GM19395 (cell line): ENCODE results near the gene IGFBP5.

ENCODE experiments used
- ATAC-seq: cut with Tn5 transposase; IDR thresholded peaks from one replicate; pipeline ENCODE4 v1.9.1; 2021; ENCODE audit warnings: mild to moderate bottlenecking, moderate library complexity; ENCODE audit not compliant: unreplicated experiment

Gene IGFBP5

DNA sequence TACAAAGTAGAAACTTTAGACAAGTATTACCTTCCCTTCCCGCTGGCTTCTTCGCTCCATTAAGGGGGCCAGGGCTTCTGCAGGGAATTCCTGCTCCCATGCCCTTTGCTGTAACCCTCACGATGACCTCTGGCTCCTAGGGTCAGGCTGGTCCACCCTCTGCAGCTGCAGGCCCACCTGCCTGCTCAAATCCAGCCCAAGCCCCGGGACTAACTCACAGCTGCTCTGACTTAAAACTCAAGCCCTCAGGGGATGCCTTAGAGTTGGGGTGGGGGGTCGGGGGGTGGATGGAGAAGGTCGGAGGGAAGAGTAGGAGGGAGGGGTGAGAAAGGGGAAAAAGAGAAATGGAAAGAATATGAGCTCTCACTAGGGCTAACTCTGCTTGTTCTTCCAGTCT is 4.9 kb downstream of the IGFBP5 start:
- no peak for ATAC-seq

DNA sequence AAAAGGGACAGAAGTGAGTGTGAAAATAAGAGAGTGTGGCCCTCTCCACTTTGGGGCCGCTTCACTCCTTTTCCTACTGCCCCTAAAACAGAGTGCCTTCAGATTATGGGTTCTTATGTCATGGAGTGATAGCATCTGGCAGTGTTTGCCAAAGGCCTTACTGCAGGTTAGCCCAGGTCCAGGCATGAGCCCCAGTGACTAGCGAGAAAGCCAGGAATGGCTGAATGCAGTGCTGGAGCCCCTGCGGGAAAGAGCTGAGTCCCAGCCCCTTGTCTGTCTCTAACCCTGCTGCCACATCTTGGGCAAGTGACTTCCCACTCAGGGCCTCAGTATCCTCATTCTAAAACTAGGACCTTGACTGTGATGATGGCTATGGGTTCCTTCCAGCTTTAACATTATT is 6.0 kb downstream of the IGFBP5 start:
- no peak for ATAC-seq

GRCh38 chr2:216688731-216689340 is 6.5 kb downstream of the IGFBP5 start:
- ATAC-seq: no peak

- no peak for ATAC-seq
These were observed 7.7 kb downstream of the IGFBP5 start for GRCh38 chr2:216687646-216688045.

- no peak for ATAC-seq
These were observed 8.2 kb downstream of the IGFBP5 start for GRCh38 chr2:216687111-216687510.

GRCh38 chr2:216685327-216685875 is 9.9 kb downstream of the IGFBP5 start:
- no peak for ATAC-seq

DNA sequence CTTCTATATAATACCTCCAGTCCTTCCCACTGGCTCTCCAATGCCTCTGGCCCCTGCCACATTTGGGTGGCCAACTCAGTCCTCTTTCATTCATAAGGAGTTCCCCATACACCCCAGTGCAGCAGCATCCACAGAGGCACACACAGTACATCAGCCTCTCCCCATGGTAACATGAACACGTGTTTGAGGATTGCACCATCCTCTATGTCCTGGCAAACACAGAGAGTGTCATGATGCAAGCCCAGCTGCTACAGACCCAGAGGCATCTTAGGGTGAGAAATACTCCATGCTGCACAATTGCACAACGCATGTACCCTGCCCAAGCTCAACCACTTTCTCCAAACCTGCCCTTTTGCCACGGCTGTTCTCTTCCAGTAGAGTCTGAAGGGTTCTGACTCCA is 11.5 kb downstream of the IGFBP5 start:
- no peak for ATAC-seq

DNA sequence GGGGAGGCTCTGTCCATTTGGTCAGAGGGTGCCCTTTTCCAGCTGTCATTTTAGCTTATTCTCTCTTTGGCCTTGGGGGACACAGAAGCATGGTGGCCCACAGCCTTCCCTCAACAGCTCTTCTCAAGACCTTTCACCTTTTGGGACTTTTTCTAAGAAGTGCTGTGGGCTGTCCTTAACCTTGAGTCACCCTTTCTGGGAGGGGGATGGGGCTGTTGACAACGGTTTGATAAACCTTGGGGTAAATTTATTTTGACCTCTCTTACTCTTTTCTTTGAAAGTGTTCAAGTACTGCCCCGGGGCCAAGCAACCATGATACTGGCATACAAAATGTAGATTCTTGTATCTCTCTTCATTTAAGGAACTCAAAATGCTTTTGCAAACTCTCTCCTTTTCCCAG is 13.7 kb downstream of the IGFBP5 start:
- no peak for ATAC-seq

DNA sequence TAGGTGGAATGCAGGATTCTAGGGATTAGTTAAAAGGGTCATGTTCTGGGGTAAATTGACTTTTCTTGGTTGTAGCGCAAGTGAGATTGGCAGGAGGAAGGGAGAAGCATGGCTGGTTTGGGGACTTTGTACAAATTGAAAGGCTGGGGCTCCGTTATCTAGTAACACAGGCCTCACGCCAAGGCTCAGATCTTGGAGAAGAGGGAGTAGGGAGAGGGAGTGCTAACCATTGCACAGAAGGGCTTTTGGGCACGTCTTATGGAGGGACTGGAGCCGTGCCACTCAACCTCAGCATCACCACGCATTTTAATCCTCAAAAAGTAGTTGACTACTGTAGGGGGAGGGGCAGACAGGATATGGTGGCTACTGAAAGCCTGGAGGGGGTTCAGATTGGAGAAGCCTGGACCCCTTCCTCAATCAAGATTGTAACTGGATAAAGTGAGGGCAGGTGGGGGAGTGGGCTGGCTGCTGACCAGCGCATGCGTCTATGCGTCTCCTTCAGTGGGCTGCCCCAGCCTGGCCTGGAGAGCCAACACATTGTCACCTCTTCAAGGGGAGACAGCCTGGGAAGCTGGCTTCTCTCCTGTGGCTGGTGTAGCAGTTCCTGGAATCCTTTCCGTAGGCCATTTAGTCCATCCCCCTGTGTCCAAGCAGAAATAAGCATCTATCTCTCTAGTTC is 14.3 kb downstream of the IGFBP5 start:
- ATAC-seq: no peak

GRCh38 chr2:216679658-216680024 is 15.7 kb downstream of the IGFBP5 start:
- ATAC-seq: no peak

GRCh38 chr2:216678813-216679657 is 16.3 kb downstream of the IGFBP5 start:
- no peak for ATAC-seq

GRCh38 chr2:216678098-216678465 is 17.3 kb downstream of the IGFBP5 start:
- no peak for ATAC-seq

- ATAC-seq: no peak
These were observed 17.8 kb downstream of the IGFBP5 start for GRCh38 chr2:216677439-216678097.

DNA sequence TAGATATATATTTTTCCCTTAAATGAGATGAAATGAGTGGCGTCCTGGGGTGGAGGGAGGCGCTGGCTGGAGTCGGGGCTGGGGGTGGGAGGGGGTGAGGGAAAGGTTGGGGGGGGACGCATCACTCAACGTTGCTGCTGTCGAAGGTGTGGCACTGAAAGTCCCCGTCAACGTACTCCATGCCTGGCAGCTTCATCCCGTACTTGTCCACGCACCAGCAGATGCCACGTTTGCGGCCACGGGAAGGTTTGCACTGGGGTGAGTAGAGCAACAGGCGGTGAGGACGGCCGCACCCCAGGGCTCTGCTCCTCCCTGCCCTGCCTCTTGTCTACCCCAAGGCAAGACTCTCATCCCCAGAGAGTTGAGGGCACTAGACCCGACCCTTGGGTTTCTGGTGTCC is 18.7 kb downstream of the IGFBP5 start:
- no peak for ATAC-seq

GRCh38 chr2:216674376-216674775 is 21.0 kb downstream of the IGFBP5 start:
- ATAC-seq: no peak

DNA sequence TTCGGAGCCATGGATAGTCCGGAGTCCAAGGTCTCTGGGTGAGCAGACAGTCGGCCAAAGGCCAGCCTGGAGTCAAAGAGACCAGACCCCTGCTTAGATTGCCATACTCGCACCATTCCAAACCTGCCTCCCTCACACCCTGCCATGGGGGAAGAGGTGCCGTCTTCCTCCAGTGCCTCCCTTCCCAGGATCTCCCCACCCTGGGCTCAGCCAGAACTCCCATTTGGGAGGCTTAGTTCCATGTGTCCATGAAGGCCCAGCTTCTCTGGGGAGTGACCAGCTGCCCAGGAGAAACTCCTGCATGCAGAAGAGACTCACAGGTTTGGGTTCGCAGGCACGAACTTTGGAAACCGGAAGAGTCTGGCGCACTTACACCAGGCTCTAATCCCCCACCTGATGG is 21.7 kb downstream of the IGFBP5 start:
- ATAC-seq: no peak

GRCh38 chr2:216673021-216673420 is 22.3 kb downstream of the IGFBP5 start:
- no peak for ATAC-seq

DNA sequence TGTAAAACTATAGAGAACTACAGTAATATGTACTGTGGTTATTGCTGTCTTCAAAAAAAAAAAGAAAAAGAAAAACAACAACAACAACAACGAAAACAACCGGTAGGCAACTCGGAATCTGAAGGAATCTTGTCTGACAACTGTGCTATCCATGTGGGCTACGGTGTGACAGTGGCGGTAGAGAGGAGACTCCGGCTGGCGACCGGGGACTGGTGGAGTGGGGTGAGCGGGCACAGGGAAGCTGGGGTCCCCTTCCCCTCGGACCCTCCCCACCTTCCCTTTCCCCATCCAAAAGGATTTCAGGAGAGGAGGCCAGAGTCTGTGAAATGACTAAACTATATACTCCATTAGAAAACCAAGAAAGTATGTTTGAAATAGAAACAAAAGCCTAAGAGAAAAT is 22.9 kb downstream of the IGFBP5 start:
- ATAC-seq: no peak

- no peak for ATAC-seq
These were observed 23.5 kb downstream of the IGFBP5 start for GRCh38 chr2:216671791-216672343.

DNA sequence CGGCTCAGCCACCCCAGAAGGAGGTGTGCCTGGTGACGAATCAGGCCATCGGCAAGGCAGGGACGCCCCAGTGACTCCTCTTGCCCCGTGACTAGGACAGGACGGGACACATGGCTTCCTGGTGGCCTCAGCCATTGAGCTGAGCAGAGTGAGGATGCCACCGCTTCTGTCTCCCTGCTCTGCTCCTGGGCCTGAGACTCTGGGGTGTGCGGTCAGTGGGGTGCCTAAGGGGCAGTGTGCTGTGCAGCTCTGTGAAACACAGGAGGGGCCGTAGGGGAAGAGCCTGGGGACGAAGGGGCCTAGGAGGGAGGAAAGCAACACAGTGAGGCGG is 24.3 kb downstream of the IGFBP5 start:
- no peak for ATAC-seq
